Posterior cingulate gyrus (tissue), 11 donors: ENCODE results near the gene OXA1L.
"Not testable (repeated sequence)": the region's sequence is repeated elsewhere in the genome, so short reads cannot be mapped to it uniquely, and the experiment has no call there.

Experiments used
- DNase-seq, 10 donors: peaks; one replicate each; pipeline versions ENCODE4 v3.0.0 to v3.0.0-alpha.2; 2020 to 2021; ENCODE audit warnings: mixed read lengths in 3 of 10
- intact Hi-C: fragments of 100-400 bp; cut with DNase I; formaldehyde crosslinking; loops from one replicate; pipeline ENCODE4 v1.15.1; 2023

OXA1L gene

DNA sequence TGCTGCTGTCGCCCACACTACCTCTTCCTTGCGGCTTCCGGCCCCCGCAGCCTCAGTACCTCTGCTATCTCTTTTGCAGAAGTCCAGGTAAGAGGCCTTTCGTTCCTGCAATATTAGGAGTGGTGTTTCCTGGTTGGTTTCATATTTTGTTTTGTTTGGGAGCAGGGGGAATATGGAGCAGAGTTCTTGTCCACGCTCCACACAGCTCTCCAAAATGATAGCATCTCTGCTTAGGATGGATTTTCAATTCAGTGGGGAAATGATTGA is 768 bp downstream of the OXA1L start:
- peak in 1 of 10 donors; percentile 13 for DNase-seq
- intact Hi-C loops: loop anchor here (5.0 to 10.0 kb wide), 2 partner anchors 58 to 180 kb away; partner anchors contain the start of genes DAD1 and MRPL52

- intact Hi-C loops: loop anchor here (5.0 to 10.0 kb wide), 2 partner anchors 56 to 182 kb away; partner anchors contain the start of genes DAD1 and MRPL52
Measured at GRCh38 chr14:22768947-22769346, 2.5 kb downstream of the OXA1L start.

DNA sequence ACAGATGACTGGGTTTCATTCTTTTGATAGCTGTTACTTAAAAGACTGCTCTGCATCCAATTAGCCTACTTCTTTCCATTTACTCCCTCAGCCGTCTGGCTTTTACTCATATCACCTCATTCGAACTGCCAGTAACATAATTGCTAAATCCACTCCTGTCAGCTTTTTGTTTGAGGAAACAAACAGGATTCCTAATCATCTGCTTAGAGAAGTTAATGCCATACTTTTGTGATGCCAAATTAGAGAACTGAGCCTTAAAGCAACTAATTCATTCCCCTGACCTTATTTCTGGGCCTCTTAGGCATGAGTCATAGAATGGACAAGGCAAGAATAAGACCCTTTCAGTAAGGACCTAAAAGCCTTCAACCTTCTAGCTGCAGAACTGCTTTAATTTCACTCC is 2.9 kb downstream of the OXA1L start:
- DNase-seq: no peak
- intact Hi-C loops: loop anchor here (5.0 to 10.0 kb wide), 2 partner anchors 55 to 182 kb away; partner anchors contain the start of genes DAD1 and MRPL52

More at GRCh38 chr14:22768947-22769346, 2.5 kb downstream of the OXA1L start:
- DNase-seq: no peak

- no peak for DNase-seq
- intact Hi-C loops: no loop called here
Measured at GRCh38 chr14:22770481-22771187, 4.1 kb downstream of the OXA1L start.

GRCh38 chr14:22772725-22773124 is 6.2 kb downstream of the OXA1L start:
- intact Hi-C loops: no loop called here
- no peak for DNase-seq

GRCh38 chr14:22773162-22774010 is 6.9 kb downstream of the OXA1L start:
- no peak for DNase-seq
- intact Hi-C loops: no loop called here

DNA sequence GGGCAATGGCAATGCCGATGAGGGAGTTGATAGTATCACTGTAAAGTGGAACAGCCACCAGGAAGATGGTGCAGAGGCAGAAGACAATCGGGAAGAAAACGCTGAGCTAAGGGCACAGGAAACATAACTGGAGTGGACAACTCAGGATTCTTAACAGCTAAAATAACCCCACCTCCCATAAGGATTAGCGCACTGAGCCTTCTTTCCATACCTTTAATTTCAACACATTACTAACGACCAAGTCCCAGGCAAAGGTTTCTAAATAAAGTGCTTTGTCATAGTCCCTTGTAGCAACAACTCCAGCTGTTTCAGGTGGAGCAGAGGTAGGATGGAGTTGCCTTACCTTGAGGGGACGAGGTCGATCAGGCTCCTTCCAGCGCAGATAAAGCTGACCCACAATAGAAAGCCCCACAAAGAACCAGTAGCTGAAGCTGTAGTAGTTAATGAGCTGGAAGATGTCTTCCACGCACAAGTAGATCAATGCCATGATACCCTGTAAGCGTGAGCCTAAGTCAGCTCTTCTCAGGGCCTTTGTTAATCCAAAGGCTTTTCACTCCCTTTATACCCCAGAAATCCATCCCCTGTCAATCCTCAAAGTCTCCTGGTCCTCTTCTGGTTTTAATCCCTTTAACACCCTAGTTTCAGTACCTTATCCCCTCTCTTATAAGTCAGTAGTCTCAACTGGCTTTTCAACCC is 7.7 kb downstream of the OXA1L start:
- intact Hi-C loops: no loop called here
- no peak for DNase-seq

- intact Hi-C loops: no loop called here
- DNase-seq: no peak
Measured at GRCh38 chr14:22776215-22776614, 9.7 kb downstream of the OXA1L start.

GRCh38 chr14:22776849-22777248 is 10.4 kb downstream of the OXA1L start:
- intact Hi-C loops: not testable (repeated sequence)

DNA sequence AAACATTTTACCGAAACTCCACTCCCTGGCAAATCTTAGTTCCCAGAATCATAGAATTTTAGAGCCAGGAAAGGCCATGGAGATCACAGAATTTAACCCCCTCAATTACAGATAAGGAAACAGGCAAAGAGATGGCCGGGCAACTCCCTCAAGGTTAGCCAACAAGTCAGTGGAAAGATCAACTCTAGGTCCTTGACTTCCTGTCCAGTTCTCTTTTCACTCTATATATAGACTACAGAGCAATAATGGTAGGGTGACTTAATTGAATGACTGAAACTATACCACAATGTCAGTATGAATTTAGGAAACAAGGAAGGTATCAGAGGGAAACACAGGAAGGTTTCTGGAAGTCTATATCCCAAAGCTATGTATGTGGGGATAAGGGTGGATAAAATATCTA is 11.6 kb downstream of the OXA1L start:
- DNase-seq: no peak
- intact Hi-C loops: no loop called here

More at GRCh38 chr14:22776849-22777248, 10.4 kb downstream of the OXA1L start:
- not testable (repeated sequence) for DNase-seq

DNA sequence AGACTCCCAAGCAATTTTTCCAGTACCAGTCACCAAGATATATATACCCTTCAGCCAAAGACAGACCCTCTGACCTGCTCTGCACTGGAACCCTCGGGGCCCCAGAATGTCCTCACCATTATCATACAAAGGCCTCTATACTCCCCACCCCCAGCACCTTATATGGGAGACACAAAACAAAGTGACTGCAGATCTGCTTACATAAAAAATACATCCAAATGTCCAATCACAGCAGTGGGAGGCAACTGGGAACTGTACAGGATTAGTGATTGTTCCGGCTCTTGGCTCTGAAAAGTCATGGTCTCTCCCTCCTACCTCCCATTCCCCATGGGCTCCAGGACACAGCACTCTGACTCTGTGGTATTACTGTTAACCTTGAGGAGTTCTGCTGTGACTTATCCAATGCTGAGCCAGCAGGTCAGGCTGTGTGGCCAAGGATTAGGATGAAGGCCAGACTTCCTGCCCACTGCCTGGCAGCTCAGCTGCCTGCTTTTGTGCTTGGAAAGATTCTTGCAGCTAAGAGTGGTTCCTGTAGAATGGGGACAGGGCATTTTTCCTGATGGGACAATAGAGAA is 13.7 kb downstream of the OXA1L start:
- no peak for DNase-seq
- intact Hi-C loops: no loop called here

DNA sequence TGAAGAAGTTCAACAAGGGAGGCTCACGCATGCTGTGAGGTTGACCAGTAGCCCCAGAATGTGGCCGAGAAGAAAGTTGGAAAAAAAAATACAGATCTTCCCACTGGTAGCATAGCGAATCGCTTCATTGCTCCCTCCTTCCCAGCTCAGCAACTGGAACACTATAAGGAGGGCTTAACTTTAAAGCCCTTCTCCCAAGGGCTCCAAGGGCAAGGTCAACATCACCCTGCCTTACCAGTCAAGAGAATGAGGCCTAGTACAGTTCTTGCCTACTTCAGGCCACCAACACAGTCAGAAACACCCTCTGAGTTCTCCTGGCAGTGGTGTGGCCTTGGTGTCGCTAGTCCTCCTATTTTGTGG is 14.4 kb downstream of the OXA1L start:
- DNase-seq: no peak
- intact Hi-C loops: no loop called here

GRCh38 chr14:22781301-22781991 is 15.0 kb downstream of the OXA1L start:
- no peak for DNase-seq

GRCh38 chr14:22786685-22787084 is 20.2 kb downstream of the OXA1L start:
- intact Hi-C loops: no loop called here
- DNase-seq: no peak

More at GRCh38 chr14:22781301-22781991, 15.0 kb downstream of the OXA1L start:
- intact Hi-C loops: no loop called here

DNA sequence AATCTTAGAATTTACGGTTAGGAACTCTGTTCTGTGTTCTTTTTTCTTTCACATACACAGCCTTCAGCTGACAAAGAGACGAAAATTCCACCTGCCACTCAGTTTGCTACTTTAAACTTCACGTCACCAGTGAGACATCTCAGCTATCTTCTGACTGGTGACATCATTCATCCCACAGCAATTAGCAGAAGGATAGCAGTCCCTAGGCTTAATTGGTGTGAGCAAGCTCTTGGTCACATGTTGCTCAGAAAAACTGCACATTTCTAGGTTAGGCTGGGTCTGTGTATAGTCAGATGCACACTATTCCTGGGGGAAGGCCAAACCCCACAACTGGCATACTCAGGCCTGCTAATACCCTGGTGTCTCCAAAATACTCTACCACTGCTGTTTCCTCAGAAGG is 24.8 kb downstream of the OXA1L start:
- intact Hi-C loops: no loop called here
- DNase-seq: no peak

GRCh38 chr14:22792158-22792557 is 25.7 kb downstream of the OXA1L start:
- DNase-seq: no peak
- intact Hi-C loops: no loop called here

DNA sequence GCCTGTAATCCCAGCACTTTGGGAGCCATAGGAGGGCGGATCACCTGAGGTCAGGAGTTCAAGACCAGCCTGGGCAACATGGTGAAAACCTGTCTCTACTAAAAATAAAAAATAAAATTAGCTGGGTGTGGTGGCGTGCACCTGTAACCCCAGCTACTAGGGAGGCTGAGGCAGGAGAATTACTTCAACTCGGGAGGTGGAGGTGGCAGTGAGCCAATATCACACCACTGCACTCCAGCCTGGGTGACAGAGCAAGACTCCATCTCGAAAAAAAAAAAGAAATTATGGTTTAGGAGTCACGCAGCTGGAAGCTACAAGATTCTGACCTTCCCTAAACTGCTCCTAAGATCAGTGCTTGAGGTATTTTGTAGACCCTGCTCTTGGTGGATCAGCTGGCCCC is 27.1 kb downstream of the OXA1L start:
- DNase-seq, intact Hi-C loops: not testable (repeated sequence)

DNA sequence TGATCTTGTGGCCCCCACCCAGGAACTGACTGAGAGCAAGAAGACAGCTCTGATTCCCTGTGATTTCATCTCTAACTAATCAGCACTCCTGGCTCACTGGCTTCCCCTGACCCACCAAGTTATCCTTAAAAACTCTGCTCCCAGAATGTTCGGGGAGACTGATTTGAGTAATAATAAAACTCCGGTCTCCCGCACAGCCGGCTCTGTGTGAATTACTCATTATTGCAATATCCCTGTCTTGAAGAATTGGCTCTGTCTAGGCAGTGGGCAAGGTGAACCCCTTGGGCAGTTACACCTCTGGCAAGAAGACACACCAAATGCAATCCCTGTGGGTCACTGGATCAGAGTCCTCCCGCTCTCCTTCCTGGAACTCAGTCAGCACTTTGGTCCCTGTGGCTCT is 27.5 kb downstream of the OXA1L start:
- DNase-seq: no peak
- intact Hi-C loops: no loop called here

GRCh38 chr14:22794551-22794951 is 28.1 kb downstream of the OXA1L start:
- intact Hi-C loops: no loop called here
- no peak for DNase-seq

DNA sequence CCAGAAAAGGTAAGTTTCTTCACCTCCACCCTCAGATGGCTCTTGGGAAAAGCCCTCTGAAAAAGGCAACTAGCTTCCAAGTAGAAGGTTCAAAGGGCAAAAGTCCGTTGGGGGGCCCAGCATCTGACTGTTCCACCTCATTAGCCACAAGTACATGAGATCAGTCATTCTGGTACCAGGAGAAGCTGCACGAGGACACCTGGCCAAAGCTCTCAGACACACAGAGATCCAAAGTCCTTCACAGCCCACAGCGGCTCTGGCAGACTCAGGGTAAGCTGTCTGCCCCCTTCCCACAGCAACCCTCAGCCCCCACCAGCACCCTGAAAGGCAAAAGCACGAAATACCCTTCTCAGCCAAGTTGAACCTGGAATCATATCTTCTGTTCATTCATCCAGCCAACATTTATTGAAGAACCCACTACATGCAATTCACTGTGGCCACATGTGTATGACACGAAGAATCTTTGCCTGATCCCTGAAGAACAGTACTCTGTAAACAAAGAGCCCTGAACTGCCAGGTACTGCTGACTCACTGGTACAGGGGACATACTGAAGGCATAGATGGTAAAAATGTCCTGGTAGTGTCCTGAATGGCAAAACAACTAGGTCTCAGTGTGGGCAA is 29.7 kb downstream of the OXA1L start:
- intact Hi-C loops: no loop called here
- no peak for DNase-seq
